ENCODE data around the gene KIF18B. TPM values are rescaled to one million over a fixed set of nuclear protein-coding genes. Genes with fewer than 3 reads are reported as not detected.

The KIF18B gene
- total and polyA plus RNA-seq, 12 donors = 0.20 to 1.6 (median 0.72) TPM; not detected in 1

DNA sequence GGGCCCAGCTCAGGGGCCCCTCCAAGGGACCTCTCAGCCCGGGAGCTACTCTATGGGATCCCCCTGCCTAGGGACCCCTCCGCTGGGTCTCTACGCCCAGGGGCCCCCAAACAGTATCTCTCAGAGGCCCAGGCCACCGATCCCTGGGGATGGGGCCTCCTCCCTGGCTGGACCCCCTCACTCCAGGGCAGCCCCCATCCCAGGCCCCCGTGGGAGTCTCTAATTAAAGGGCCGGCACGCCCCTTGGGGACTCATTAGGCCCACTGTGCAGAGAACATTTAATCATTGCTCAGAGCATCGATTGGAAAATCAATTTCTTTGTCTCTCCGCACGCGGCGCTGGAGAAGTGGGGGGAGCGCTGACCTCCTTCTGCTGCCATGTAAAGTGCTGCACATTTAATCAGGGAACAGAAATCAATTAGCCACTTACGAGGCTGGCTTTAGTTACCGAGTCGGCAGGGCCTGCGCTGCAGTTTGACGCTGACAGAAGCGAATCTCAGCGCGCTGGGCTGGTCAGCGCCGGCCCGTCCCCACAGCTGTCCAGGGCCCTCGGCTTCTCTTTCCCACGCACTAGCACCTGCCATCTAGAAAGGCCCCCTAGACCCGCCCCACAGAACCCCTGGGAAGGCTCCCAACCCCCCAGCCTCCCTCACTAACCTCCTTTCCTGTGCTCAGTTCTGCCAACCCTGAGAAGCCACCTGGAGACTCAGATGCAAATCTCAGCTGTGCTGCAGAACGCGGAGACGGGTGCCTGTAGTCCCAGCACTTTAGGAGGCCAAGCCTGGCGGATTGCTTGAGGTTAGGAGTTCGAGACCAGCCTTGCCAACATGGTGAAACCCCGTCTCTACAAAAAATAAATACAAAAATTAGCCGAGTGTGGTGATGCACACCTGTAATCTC lies 40.7 kb upstream of the KIF18B start:
- 61 to 70% (median 65%) methylated on average over 31 to 34 of the region's 34 CpGs for WGBS, 4 donors
- no peaks in the 10 kb centered on the region for H3K36me3 ChIP-seq (replicated peaks in 1 of 2)
- no peaks in the 10 kb centered on the region for H3K9me3 ChIP-seq (replicated peaks in 1 of 3)
- no peak for TF ChIP-seq POLR2A (IDR thresholded peaks at IDR 0.05)
- TF ChIP-seq, protein P1, sequence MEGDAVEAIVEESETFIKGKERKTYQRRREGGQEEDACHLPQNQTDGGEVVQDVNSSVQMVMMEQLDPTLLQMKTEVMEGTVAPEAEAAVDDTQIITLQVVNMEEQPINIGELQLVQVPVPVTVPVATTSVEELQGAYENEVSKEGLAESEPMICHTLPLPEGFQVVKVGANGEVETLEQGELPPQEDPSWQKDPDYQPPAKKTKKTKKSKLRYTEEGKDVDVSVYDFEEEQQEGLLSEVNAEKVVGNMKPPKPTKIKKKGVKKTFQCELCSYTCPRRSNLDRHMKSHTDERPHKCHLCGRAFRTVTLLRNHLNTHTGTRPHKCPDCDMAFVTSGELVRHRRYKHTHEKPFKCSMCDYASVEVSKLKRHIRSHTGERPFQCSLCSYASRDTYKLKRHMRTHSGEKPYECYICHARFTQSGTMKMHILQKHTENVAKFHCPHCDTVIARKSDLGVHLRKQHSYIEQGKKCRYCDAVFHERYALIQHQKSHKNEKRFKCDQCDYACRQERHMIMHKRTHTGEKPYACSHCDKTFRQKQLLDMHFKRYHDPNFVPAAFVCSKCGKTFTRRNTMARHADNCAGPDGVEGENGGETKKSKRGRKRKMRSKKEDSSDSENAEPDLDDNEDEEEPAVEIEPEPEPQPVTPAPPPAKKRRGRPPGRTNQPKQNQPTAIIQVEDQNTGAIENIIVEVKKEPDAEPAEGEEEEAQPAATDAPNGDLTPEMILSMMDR (IDR thresholded peaks at IDR 0.05) = no peak
- DNase-seq = no peak
- intact Hi-C loops (cut with DNase I) = no loop called here
- no peaks in the 10 kb centered on the region for H3K27me3 ChIP-seq
- H3K4me3 ChIP-seq = no peak overlapping the region
- H3K4me1 ChIP-seq (replicated peaks in 1 of 2) = no peaks in the 10 kb centered on the region
- no peak overlapping the region for H3K27ac ChIP-seq

DNA sequence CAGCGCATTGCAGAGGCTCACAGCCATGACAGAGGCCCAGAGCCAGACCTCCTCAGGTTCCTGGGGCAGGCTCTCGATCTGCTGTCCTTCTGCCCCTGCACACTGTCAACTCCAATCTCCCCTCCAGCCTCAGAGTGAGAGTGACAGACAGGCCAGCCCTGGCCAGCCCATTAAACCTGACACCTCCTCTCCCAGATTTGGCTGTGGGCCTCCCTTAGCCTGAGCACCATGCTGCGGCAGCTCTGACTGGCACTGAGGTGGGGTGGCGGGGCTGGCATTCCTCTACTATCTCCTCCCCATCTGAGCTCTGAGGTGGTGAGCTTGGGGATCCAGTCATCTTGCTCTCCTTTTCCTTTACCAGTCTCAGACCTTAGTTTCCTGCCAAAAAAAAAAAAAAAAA lies 36.0 kb upstream of the KIF18B start:
- TF ChIP-seq, protein P1 (IDR thresholded peaks at IDR 0.05) = no peak
- no peak for TF ChIP-seq POLR2A (IDR thresholded peaks at IDR 0.05)
- 70 to 93% (median 82%) methylated on average over 3 to 4 of the region's 4 CpGs for WGBS, 4 donors
- intact Hi-C loops (cut with DNase I) = no loop called here
- Histone ChIP-seq H3K36me3 (replicated peaks in 1 of 2) (no peaks in the 10 kb centered on the region), H3K4me1 (replicated peaks in 1 of 2) (peaks cover 0 to 3% of the 10 kb centered on the region in 2 donors), H3K27me3 (no peaks in the 10 kb centered on the region), H3K9me3 (replicated peaks in 1 of 3) (no peaks in the 10 kb centered on the region), H3K4me3 (no peak overlapping the region), H3K27ac (no peak overlapping the region)
- no peak for DNase-seq

DNA sequence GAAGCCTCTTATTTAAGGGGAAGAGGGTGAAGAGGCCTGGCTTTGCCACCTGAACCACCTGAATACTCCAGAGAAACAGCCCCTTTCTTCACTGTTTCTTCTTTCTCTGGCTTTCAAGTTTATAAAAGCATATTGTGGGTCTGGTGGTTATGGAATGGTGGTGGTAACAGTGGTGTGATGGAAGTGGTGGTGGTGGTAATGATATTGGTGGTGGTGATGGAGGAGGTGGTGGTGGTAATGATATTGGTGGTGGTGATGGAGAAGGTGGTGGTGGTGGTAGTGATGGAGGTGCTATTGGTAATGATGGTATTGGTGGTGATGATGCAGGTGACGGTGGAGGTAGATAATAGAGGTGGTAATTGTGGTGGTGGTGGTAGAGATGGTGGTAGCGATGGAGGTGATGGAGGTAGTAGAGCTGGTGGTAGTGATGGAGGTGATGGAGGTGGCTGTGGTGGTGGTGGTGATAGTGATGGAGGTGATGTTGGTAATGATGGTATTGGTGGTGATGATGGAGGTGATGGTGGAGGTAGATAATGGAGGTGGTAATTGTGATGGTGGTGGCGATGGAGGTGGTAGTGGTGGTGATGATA lies 34.6 kb upstream of the KIF18B start:
- DNase-seq = no peak
- no peak overlapping the region for H3K4me3 ChIP-seq
- no peaks in the 10 kb centered on the region for H3K36me3 ChIP-seq (replicated peaks in 1 of 2)
- H3K9me3 ChIP-seq (replicated peaks in 1 of 3) = no peaks in the 10 kb centered on the region
- no peak overlapping the region for H3K27ac ChIP-seq
- 91 to 97% (median 95%) methylated on average over 3 of the region's 3 CpGs for WGBS, 4 donors
- intact Hi-C loops (cut with DNase I) = no loop called here
- no peak for TF ChIP-seq POLR2A (IDR thresholded peaks at IDR 0.05)
- H3K4me1 ChIP-seq (replicated peaks in 1 of 2) = peaks cover 0 to 3% of the 10 kb centered on the region in 2 donors
- H3K27me3 ChIP-seq = no peaks in the 10 kb centered on the region

DNA sequence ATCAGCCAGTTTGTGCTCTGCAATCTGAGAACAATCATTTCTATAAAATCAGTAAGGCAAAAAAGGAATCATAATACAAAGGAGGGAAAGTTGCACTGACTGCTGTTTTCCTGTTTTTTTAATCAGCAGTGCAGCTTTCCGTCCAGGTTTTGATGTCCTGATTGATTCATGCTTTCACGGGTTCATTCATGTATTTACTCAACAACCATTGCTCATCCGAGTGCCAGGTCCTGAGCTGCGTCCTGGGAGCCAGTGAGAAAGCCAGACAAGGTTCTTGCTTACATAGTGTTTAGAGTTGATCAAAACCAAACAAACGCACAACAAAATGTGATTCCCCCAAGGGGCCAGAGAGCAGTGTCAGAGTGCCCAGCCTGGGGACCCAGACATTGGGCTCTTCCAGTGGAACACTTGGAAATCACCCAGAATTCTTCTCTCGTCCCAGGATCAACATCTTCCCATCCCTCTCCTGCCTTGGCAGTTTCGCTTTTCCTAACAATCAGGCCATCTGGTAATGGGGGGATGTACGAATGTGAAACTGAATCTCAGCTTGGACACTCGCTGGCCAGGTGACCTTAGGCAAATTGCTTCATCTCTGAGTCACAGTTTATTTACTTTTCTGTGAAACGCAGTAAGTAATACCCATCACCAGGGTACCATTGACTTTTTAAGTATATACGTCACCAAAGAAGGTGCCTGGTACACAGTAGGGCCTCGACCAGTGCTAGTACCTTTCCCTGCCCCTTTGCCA lies 33.8 kb upstream of the KIF18B start:
- H3K4me3 ChIP-seq = peak overlapping the region in 1 of 4 donors; percentile 29
- no peaks in the 10 kb centered on the region for H3K36me3 ChIP-seq (replicated peaks in 1 of 2)
- 27 to 33% (median 28%) methylated on average over 12 of the region's 12 CpGs for WGBS, 4 donors
- intact Hi-C loops (cut with DNase I) = no loop called here
- H3K9me3 ChIP-seq (replicated peaks in 1 of 3) = no peaks in the 10 kb centered on the region
- no peaks in the 10 kb centered on the region for H3K27me3 ChIP-seq
- H3K27ac ChIP-seq = peak overlapping the region in 1 of 5 donors; percentile 62
- no peak for TF ChIP-seq POLR2A (IDR thresholded peaks at IDR 0.05)
- TF ChIP-seq, protein P1 (IDR thresholded peaks at IDR 0.05) = no peak
- DNase-seq = peak in 5 of 7 donors; percentile 32 to 58 (median 42)
- H3K4me1 ChIP-seq (replicated peaks in 1 of 2) = peaks cover 0 to 3% of the 10 kb centered on the region in 2 donors
